ENCODE results near the gene CDON.

Gene CDON

DNA sequence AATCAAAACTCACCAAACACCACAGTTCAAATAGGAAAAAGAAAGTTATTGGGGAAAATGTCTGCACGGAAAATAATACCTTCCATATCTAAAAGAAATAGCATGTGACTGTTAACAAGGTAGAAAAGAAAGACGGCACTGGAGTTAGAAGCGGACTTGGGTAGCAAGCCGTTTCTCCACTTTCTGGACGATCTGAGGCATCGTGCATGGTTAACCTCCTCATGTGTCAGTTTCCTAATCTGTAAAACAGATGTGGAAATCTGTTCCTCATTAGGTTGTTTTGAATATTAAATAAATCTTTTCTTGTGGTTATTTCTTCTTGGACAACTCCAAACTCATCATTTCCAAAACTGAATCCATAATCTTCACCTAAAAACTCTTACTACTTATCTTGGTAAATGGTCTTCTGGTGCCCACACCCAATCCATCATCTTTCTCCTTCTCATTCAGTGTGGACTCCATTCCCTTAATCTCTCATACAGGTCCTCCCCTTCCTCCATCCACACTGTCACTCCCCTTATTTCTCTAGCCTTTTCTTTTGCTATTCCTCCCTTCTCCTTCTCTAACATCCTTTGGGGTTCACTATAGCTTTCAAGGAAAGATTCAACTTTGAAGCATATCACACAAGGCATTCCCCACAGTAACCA, 63.3 kb downstream of the CDON start:
- Histone ChIP-seq H3K27ac (ENCODE audit: low read depth, low read length, poor library complexity, severe bottlenecking) (no peak overlapping the region), H3K27me3 (ENCODE audit: insufficient read depth, low read length) (no peaks in the 10 kb centered on the region), H3K4me3 (ENCODE audit: low read depth, low read length, poor library complexity, severe bottlenecking) (no peak overlapping the region), H3K9me2 (ENCODE audit: low read depth, low read length) (no peaks in the 10 kb centered on the region), H2AFZ (ENCODE audit: low read length) (no peak overlapping the region), H3K9ac (ENCODE audit: low read length) (no peak overlapping the region), H3K36me3 (ENCODE audit: insufficient read depth, low read length) (no peaks in the 10 kb centered on the region), H3F3A (ENCODE audit: insufficient read depth, low read length) (no peaks in the 10 kb centered on the region), H3K4me2 (ENCODE audit: low read length) (no peak overlapping the region), H3K4me1 (ENCODE audit: insufficient read depth, low read length, severe bottlenecking) (no peaks in the 10 kb centered on the region), H3K9me3 (ENCODE audit: low read length) (no peaks in the 10 kb centered on the region), H3K79me2 (ENCODE audit: insufficient read depth, low read length) (no peaks in the 10 kb centered on the region), H4K20me1 (ENCODE audit: insufficient read depth, low read length) (no peaks in the 10 kb centered on the region)
- no peak for TF ChIP-seq CTCF (IDR thresholded peaks at IDR 0.05; ENCODE audit: low read length)

GRCh38 chr11:125998267-125998666, 64.4 kb downstream of the CDON start:
- Histone ChIP-seq H3K36me3 (ENCODE audit: insufficient read depth, low read length) (no peaks in the 10 kb centered on the region), H3K79me2 (ENCODE audit: insufficient read depth, low read length) (no peaks in the 10 kb centered on the region)

DNA sequence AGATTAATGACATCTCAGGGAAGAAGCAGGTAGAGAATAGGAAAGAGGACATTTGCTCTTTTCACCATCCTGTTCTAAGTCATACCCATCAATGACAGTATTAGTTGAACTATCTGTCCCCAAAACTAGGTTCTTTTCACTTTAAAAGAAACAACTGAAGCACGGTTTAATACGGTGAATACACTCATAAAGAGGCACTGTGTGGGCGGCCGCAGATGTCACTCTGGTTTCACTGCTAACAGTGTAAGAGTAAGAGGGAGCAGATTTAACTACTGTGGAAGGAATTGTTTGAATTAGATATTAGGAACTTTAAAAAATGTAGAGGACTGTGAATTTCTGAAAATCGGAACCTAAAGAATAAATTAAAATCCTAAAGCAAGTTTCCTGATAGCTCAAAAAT, 67.4 kb downstream of the CDON start:
- Histone ChIP-seq H4K20me1 (ENCODE audit: insufficient read depth, low read length) (no peaks in the 10 kb centered on the region), H3K27me3 (ENCODE audit: insufficient read depth, low read length) (no peaks in the 10 kb centered on the region), H3K4me1 (ENCODE audit: insufficient read depth, low read length, severe bottlenecking) (no peaks in the 10 kb centered on the region), H2AFZ (ENCODE audit: low read length) (no peak overlapping the region), H3K27ac (ENCODE audit: low read depth, low read length, poor library complexity, severe bottlenecking) (no peak overlapping the region), H3K4me2 (ENCODE audit: low read length) (no peak overlapping the region), H3K9me2 (ENCODE audit: low read depth, low read length) (no peaks in the 10 kb centered on the region), H3K9ac (ENCODE audit: low read length) (no peak overlapping the region), H3F3A (ENCODE audit: insufficient read depth, low read length) (no peaks in the 10 kb centered on the region), H3K79me2 (ENCODE audit: insufficient read depth, low read length) (no peaks in the 10 kb centered on the region), H3K36me3 (ENCODE audit: insufficient read depth, low read length) (no peaks in the 10 kb centered on the region), H3K4me3 (ENCODE audit: low read depth, low read length, poor library complexity, severe bottlenecking) (no peak overlapping the region), H3K9me3 (ENCODE audit: low read length) (no peaks in the 10 kb centered on the region)
- no peak for TF ChIP-seq CTCF (IDR thresholded peaks at IDR 0.05; ENCODE audit: low read length)
- no peak for TF ChIP-seq EZH2 (IDR thresholded peaks at IDR 0.05; ENCODE audit: borderline replicate concordance, low read length)

More at GRCh38 chr11:125998267-125998666, 64.4 kb downstream of the CDON start:
- H3K4me1 ChIP-seq (ENCODE audit: insufficient read depth, low read length, severe bottlenecking), result no peaks in the 10 kb centered on the region
- no peak overlapping the region for H3K27ac ChIP-seq (ENCODE audit: low read depth, low read length, poor library complexity, severe bottlenecking)
- H3K9me3 ChIP-seq (ENCODE audit: low read length), result no peaks in the 10 kb centered on the region
- no peaks in the 10 kb centered on the region for H3K27me3 ChIP-seq (ENCODE audit: insufficient read depth, low read length)
- H3K4me3 ChIP-seq (ENCODE audit: low read depth, low read length, poor library complexity, severe bottlenecking), result no peak overlapping the region
- no peaks in the 10 kb centered on the region for H4K20me1 ChIP-seq (ENCODE audit: insufficient read depth, low read length)
- no peak overlapping the region for H3K9ac ChIP-seq (ENCODE audit: low read length)
- no peak overlapping the region for H3K4me2 ChIP-seq (ENCODE audit: low read length)
- no peak for TF ChIP-seq EZH2 (IDR thresholded peaks at IDR 0.05; ENCODE audit: borderline replicate concordance, low read length)
- TF ChIP-seq CTCF (IDR thresholded peaks at IDR 0.05; ENCODE audit: low read length), result no peak
- no peaks in the 10 kb centered on the region for H3F3A ChIP-seq (ENCODE audit: insufficient read depth, low read length)
- no peak overlapping the region for H2AFZ ChIP-seq (ENCODE audit: low read length)
- H3K9me2 ChIP-seq (ENCODE audit: low read depth, low read length), result no peaks in the 10 kb centered on the region
